ENCODE data around the gene RPGRIP1L. TPM values are rescaled to one million over a fixed set of nuclear protein-coding genes. Genes with fewer than 3 reads are reported as not detected.

RPGRIP1L gene
- polyA plus RNA-seq, 2 of the 4 experiments (the other 2 are of a cell fraction), result 13.0 to 19.6 TPM

DNA sequence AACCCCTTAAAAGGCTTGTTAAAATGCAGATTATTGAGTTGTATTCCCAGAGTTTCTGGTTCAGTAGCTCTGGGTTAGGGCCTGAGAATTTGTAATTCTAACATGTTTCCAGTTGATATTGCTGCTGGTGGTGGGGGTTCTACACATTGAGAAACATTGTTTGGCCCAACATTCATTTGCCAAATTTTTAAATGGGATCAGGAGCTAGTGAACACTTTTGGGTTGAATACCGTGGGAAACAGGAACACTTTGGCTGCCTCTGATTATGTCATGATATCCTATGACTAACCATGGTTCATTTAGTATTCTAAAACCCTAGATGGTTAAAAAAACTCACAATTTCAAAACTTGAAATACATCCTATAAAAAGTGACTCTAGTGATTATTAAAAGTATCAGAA, 89.3 kb downstream of the RPGRIP1L start:
- ATAC-seq (no peak), DNase-seq (ENCODE audit: low read depth in 1 of 2, low spot score in 1 of 2) (no peak), FAIRE-seq (no peak)
- Histone ChIP-seq H3K4me3 (no peak overlapping the region), H3K27ac (no peak overlapping the region), H3K4me1 (no peaks in the 10 kb centered on the region; the same call in 2 of the 3 replicates), H3K9me3 (no peaks in the 10 kb centered on the region), H3K4me2 (no peak overlapping the region)
- TF ChIP-seq, protein P1, sequence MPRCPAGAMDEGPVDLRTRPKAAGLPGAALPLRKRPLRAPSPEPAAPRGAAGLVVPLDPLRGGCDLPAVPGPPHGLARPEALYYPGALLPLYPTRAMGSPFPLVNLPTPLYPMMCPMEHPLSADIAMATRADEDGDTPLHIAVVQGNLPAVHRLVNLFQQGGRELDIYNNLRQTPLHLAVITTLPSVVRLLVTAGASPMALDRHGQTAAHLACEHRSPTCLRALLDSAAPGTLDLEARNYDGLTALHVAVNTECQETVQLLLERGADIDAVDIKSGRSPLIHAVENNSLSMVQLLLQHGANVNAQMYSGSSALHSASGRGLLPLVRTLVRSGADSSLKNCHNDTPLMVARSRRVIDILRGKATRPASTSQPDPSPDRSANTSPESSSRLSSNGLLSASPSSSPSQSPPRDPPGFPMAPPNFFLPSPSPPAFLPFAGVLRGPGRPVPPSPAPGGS (IDR thresholded peaks at IDR 0.05), result no peak
- TF ChIP-seq ZC3H11A (IDR thresholded peaks at IDR 0.05) (no peak), FOXS1 (CRISPR knock-in tag; IDR thresholded peaks at IDR 0.05) (no peak), POLR2A (IDR thresholded peaks at IDR 0.05; ENCODE audit: low read length) (no peak)
- POLR2A ChIA-PET, result no interaction called here
- WGBS (ENCODE audit: missing lambda C conversion rate), result 94% methylated on average over 1 of the region's 1 CpG
- CTCF ChIA-PET, result no interaction called here

- DNase-seq (ENCODE audit: low read depth in 1 of 2, low spot score in 1 of 2), result no peak
- Histone ChIP-seq H3K4me1 (no peaks in the 10 kb centered on the region; the same call in 2 of the 3 replicates), H3K27ac (no peak overlapping the region), H3K9me3 (no peaks in the 10 kb centered on the region), H3K4me2 (no peak overlapping the region), H3K4me3 (no peak overlapping the region)
- TF ChIP-seq RFX5 (IDR thresholded peaks at IDR 0.05) (no peak), FOSB (CRISPR knock-in tag; IDR thresholded peaks at IDR 0.05) (no peak), ESRRA (IDR thresholded peaks at IDR 0.05; ENCODE audit: borderline replicate concordance, low read length) (no peak), GATA3 (IDR thresholded peaks at IDR 0.05; ENCODE audit: borderline replicate concordance) (no peak), PHF8 (IDR thresholded peaks at IDR 0.05; ENCODE audit: borderline replicate concordance, low read depth) (no peak), PBX3 (IDR thresholded peaks at IDR 0.05) (no peak), ZC3H11A (IDR thresholded peaks at IDR 0.05) (no peak), MAX (IDR thresholded peaks at IDR 0.05) (no peak), CEBPB (IDR thresholded peaks at IDR 0.05) (no peak), ZSCAN20 (CRISPR knock-in tag; IDR thresholded peaks at IDR 0.05) (no peak), CHD4 (IDR thresholded peaks at IDR 0.05; ENCODE audit: borderline replicate concordance) (no peak), TFCP2L1 (CRISPR knock-in tag; IDR thresholded peaks at IDR 0.05) (no peak), MAZ (IDR thresholded peaks at IDR 0.05; ENCODE audit: borderline replicate concordance, low read depth, low read length) (no peak), POLR2A (IDR thresholded peaks at IDR 0.05; ENCODE audit: low read length) (no peak), HOXA7 (CRISPR knock-in tag; IDR thresholded peaks at IDR 0.05) (no peak)
- TF ChIP-seq, protein P2, sequence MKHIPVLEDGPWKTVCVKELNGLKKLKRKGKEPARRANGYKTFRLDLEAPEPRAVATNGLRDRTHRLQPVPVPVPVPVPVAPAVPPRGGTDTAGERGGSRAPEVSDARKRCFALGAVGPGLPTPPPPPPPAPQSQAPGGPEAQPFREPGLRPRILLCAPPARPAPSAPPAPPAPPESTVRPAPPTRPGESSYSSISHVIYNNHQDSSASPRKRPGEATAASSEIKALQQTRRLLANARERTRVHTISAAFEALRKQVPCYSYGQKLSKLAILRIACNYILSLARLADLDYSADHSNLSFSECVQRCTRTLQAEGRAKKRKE (CRISPR knock-in tag; IDR thresholded peaks at IDR 0.05; ENCODE audit: low read depth), result no peak
- TF ChIP-seq, protein P3, sequence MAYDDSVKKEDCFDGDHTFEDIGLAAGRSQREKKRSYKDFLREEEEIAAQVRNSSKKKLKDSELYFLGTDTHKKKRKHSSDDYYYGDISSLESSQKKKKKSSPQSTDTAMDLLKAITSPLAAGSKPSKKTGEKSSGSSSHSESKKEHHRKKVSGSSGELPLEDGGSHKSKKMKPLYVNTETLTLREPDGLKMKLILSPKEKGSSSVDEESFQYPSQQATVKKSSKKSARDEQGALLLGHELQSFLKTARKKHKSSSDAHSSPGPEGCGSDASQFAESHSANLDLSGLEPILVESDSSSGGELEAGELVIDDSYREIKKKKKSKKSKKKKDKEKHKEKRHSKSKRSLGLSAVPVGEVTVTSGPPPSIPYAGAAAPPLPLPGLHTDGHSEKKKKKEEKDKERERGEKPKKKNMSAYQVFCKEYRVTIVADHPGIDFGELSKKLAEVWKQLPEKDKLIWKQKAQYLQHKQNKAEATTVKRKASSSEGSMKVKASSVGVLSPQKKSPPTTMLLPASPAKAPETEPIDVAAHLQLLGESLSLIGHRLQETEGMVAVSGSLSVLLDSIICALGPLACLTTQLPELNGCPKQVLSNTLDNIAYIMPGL (CRISPR knock-in tag; IDR thresholded peaks at IDR 0.05; ENCODE audit: borderline replicate concordance), result no peak
- CTCF ChIA-PET, result no interaction called here
- WGBS (ENCODE audit: missing lambda C conversion rate), result 76% methylated on average over 3 of the region's 3 CpGs
- no peak for ATAC-seq
- FAIRE-seq, result no peak
- POLR2A ChIA-PET, result no interaction called here
These were observed 91.7 kb downstream of the RPGRIP1L start for GRCh38 chr16:53612003-53612402.

GRCh38 chr16:53611179-53611696, 92.4 kb downstream of the RPGRIP1L start:
- no peaks in the 10 kb centered on the region for H3K9me3 ChIP-seq
- no peak overlapping the region for H3K27ac ChIP-seq
- ATAC-seq (no peak), FAIRE-seq (no peak), DNase-seq (ENCODE audit: low read depth in 1 of 2, low spot score in 1 of 2) (no peak)
- H3K4me3 ChIP-seq, result no peak overlapping the region
- POLR2A ChIA-PET, result no interaction called here
- no peak overlapping the region for H3K4me2 ChIP-seq
- WGBS (ENCODE audit: missing lambda C conversion rate), result 90% methylated on average over 6 of the region's 6 CpGs
- CTCF ChIA-PET, result no interaction called here
- H3K4me1 ChIP-seq, result no peaks in the 10 kb centered on the region; the same call in 2 of the 3 replicates
- TF ChIP-seq SMC3 (IDR thresholded peaks at IDR 0.05) (no peak), FOSL2 (IDR thresholded peaks at IDR 0.05) (no peak), FOSL2 (CRISPR knock-in tag; IDR thresholded peaks at IDR 0.05) (no peak), KDM1A (IDR thresholded peaks at IDR 0.05; ENCODE audit: low read depth) (no peak), PHF8 (IDR thresholded peaks at IDR 0.05; ENCODE audit: borderline replicate concordance, low read depth) (no peak), ZFP36 (IDR thresholded peaks at IDR 0.05; ENCODE audit: borderline replicate concordance, partially characterized antibody) (no peak), ZC3H11A (IDR thresholded peaks at IDR 0.05) (no peak), CHD2 (IDR thresholded peaks at IDR 0.05; ENCODE audit: low read length, partially characterized antibody) (no peak), JUNB (IDR thresholded peaks at IDR 0.05) (no peak), NR3C1 (IDR thresholded peaks at IDR 0.05) (no peak), SREBF2 (IDR thresholded peaks at IDR 0.05) (no peak), CHD4 (IDR thresholded peaks at IDR 0.05; ENCODE audit: borderline replicate concordance) (no peak)
- TF ChIP-seq, protein P2 (CRISPR knock-in tag; IDR thresholded peaks at IDR 0.05; ENCODE audit: low read depth), result no peak
- TF ChIP-seq, protein P3 (CRISPR knock-in tag; IDR thresholded peaks at IDR 0.05; ENCODE audit: borderline replicate concordance), result no peak
